GM20000 (cell line): ENCODE data around the gene STXBP6.

Experiments used
- DNase-seq: peaks from one replicate; pipeline ENCODE4 v3.0.0; 2012; ENCODE audit warnings: low spot score
- TF ChIP-seq, protein P1 (sequence below): IDR thresholded peaks from 2 replicates; pipeline ENCODE4 v1.5.1; 2012; ENCODE audit warnings: mild to moderate bottlenecking, control low read depth; ENCODE audit errors: extremely low read depth, missing control alignments

STXBP6 gene

GRCh38 chr14:24986206-24986893, 63.6 kb downstream of the STXBP6 start:
- TF ChIP-seq, protein P1, sequence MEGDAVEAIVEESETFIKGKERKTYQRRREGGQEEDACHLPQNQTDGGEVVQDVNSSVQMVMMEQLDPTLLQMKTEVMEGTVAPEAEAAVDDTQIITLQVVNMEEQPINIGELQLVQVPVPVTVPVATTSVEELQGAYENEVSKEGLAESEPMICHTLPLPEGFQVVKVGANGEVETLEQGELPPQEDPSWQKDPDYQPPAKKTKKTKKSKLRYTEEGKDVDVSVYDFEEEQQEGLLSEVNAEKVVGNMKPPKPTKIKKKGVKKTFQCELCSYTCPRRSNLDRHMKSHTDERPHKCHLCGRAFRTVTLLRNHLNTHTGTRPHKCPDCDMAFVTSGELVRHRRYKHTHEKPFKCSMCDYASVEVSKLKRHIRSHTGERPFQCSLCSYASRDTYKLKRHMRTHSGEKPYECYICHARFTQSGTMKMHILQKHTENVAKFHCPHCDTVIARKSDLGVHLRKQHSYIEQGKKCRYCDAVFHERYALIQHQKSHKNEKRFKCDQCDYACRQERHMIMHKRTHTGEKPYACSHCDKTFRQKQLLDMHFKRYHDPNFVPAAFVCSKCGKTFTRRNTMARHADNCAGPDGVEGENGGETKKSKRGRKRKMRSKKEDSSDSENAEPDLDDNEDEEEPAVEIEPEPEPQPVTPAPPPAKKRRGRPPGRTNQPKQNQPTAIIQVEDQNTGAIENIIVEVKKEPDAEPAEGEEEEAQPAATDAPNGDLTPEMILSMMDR = no peak
- DNase-seq = no peak

DNA sequence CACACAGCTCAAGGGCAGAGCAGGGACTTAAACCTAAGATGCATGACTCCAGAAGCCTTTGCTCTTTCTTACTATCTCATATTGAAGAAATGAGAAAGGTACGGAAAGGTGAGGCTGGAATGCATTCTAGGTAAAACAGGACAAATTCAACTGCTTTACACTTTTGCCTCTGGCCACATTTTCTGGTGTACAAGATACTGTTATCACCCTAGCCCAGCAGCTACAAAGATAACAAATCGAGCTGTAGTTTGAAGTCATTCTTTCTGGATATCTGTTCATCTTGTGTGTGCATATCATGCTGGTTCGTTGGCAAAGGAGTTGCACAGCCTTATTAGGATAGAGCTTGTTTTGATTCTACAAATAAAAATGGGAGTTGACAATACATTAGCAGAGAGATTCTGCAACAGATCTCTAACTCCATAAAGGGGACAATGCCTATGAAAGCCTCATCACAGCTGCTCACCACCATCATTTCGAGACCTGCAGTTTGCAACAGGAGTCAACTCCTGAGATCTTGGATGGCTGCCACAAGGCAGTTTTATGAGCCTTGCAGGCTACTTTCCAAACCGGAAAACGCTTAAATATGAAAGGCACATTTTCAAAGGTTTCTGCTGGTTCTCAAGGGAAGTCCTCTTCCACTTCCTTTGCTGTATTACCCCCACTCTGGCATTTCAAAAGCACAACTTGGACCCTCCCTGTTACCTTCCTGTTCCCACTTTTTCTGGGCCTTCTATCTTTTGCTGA, 64.9 kb downstream of the STXBP6 start:
- no peak for DNase-seq

GRCh38 chr14:24982472-24983155, 67.3 kb downstream of the STXBP6 start:
- TF ChIP-seq, protein P1 = no peak
- DNase-seq = no peak

More for the DNA sequence above, 64.9 kb downstream of the STXBP6 start:
- TF ChIP-seq, protein P1 = no peak

DNA sequence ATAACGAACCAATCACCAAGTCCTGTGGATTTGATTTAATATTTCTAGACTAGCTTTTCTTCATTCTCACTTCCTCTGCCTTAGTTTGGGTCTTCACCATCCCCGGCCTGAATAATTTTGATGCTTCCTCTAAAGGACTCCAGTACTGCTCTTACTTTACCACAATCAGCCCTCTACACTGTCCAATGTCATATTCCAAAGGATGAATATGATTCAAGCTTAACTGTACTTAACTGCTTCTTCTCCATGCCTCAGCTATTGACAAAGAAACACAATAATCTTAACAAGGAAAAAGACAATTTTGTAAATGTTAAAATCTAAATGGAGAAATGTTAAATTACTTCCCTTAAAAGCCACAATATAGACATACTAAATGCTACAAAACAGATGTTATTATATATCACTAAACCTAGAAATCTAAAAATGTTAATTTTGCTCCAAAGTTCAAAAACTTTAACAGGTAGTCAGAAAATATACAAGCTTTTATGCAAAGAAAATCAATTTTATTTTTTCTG, 70.2 kb downstream of the STXBP6 start:
- DNase-seq = no peak
- TF ChIP-seq, protein P1 = no peak

- TF ChIP-seq, protein P1 = no peak
- peak; percentile 23 for DNase-seq
Measured at GRCh38 chr14:24978862-24979724, 70.9 kb downstream of the STXBP6 start.

DNA sequence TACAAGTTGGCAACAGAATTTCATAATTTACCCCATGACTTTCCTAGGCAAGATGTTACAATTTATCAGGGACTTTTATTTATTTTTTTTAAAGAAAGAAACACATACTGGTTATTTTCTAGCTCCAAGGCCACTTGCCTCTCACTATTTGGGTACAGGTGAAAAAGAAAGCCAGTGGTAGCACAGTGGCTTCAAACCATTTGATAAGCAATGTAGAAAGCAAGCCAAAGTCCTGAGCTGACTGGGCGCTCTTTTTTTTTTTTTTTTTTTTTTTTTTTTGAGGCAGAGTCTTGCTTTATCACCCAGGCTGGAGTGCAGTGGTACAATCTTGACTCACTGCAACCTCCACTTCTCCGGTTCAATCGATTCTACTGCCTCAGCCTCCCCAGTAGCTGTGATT, 73.3 kb downstream of the STXBP6 start:
- TF ChIP-seq, protein P1 = no peak
- no peak for DNase-seq
